Left ventricle myocardium inferior (tissue), 1 donor: ENCODE results near the gene RTKN. TPM values are rescaled to one million over a fixed set of nuclear protein-coding genes. Genes with fewer than 3 reads are reported as not detected.

Experiments
- DNase-seq: peaks from one replicate; pipeline ENCODE4 v3.0.0-alpha.2; 2020
- H3K27ac ChIP-seq: fragments of 200-600 bp; replicated peaks from 2 replicates; pipeline ENCODE4 v1.8.0; 2021
- H3K27me3 ChIP-seq: fragments of 200-600 bp; 2 replicates; pipeline ENCODE4 v1.8.0; 2021; ENCODE audit warnings: low read depth
- H3K36me3 ChIP-seq: fragments of 200-600 bp; 2 replicates; pipeline ENCODE4 v1.8.0; 2021
- H3K4me1 ChIP-seq: fragments of 200-600 bp; 2 replicates; pipeline ENCODE4 v1.8.0; 2021
- H3K4me3 ChIP-seq: fragments of 200-600 bp; 2 replicates; pipeline ENCODE4 v1.8.0; 2021; ENCODE audit warnings: mild to moderate bottlenecking, moderate library complexity
- H3K9me3 ChIP-seq: fragments of 200-600 bp; replicated peaks from 2 replicates; pipeline ENCODE4 v1.8.0; 2021
- CTCF ChIP-seq: fragments of 200-600 bp; IDR thresholded peaks from 2 replicates; pipeline ENCODE4 v1.8.0; 2021; ENCODE audit warnings: antibody characterized with exemption, mild to moderate bottlenecking, borderline replicate concordance
- intact Hi-C: fragments of 100-400 bp; cut with micrococcal nuclease; formaldehyde crosslinking; loops from one replicate; pipeline ENCODE4 v1.11.0; 2022
- total RNA-seq: library from RNA; stranded (reverse); fragmentation: NEBNext Ultra II Directional; extraction: Animal tissue kit (Norgen Biotek cat#: 25700); gene quantifications from one replicate; pipeline ENCODE4 v1.2.1, GENCODE V29; 2021
- donor health status: DM: no; HTN: yes; CAD: no; lungs with severe emphysema.

The RTKN gene
- total RNA-seq, 1 donor from 2014 or later, result 14.0 TPM

- H3K9me3 ChIP-seq, result no peaks in the 10 kb centered on the region
- H3K36me3 ChIP-seq, result no peaks in the 10 kb centered on the region
- no peak for DNase-seq
- H3K27ac ChIP-seq, result peak overlapping the region; percentile 64
- no peak for TF ChIP-seq CTCF
- no peak overlapping the region for H3K4me3 ChIP-seq
- intact Hi-C loops, result no loop called here
- H3K4me1 ChIP-seq, result peaks cover 98% of the 10 kb centered on the region
- no peaks in the 10 kb centered on the region for H3K27me3 ChIP-seq
Observed at GRCh38 chr2:74385396-74385795, 56.3 kb downstream of the RTKN start.

GRCh38 chr2:74384051-74384450, 57.7 kb downstream of the RTKN start:
- TF ChIP-seq CTCF, result no peak
- H3K9me3 ChIP-seq, result no peaks in the 10 kb centered on the region
- H3K4me3 ChIP-seq, result no peak overlapping the region
- H3K27ac ChIP-seq, result peak overlapping the region; percentile 64
- no peak for DNase-seq
- peaks cover 98% of the 10 kb centered on the region for H3K4me1 ChIP-seq
- no peaks in the 10 kb centered on the region for H3K36me3 ChIP-seq
- intact Hi-C loops, result no loop called here
- H3K27me3 ChIP-seq, result no peaks in the 10 kb centered on the region

GRCh38 chr2:74383254-74383653, 58.5 kb downstream of the RTKN start:
- intact Hi-C loops, result no loop called here

GRCh38 chr2:74381751-74382150, 60.0 kb downstream of the RTKN start:
- Histone ChIP-seq H3K27me3 (no peaks in the 10 kb centered on the region), H3K4me1 (peaks cover 85% of the 10 kb centered on the region), H3K27ac (peak overlapping the region; percentile 64), H3K36me3 (peaks cover 14% of the 10 kb centered on the region), H3K9me3 (no peaks in the 10 kb centered on the region), H3K4me3 (no peak overlapping the region)
- TF ChIP-seq CTCF, result no peak
- intact Hi-C loops, result no loop called here
- no peak for DNase-seq

More at GRCh38 chr2:74383254-74383653, 58.5 kb downstream of the RTKN start:
- DNase-seq, result no peak
- Histone ChIP-seq H3K36me3 (no peaks in the 10 kb centered on the region), H3K4me3 (no peak overlapping the region), H3K27me3 (no peaks in the 10 kb centered on the region), H3K4me1 (peaks cover 97% of the 10 kb centered on the region), H3K27ac (peak overlapping the region; percentile 64), H3K9me3 (no peaks in the 10 kb centered on the region)
- TF ChIP-seq CTCF, result no peak

GRCh38 chr2:74379851-74380789, 61.6 kb downstream of the RTKN start, which contains the start of gene DCTN1:
Gene DCTN1, minus strand, starts transcription at chr2:74380311. Its CDS starts 274 bp downstream, at chr2:74380037.
- intact Hi-C loops, result no loop called here
- peaks cover 80% of the 10 kb centered on the region for H3K4me1 ChIP-seq
- H3K27ac ChIP-seq, result peak within 1 kb of the TSS; percentile 81
- H3K4me3 ChIP-seq, result peak within 1 kb of the TSS; percentile 64
- no peaks in the 10 kb centered on the region for H3K9me3 ChIP-seq
- peak; percentile 45 for DNase-seq
- TF ChIP-seq CTCF, result no peak
- H3K27me3 ChIP-seq, result no peaks in the 10 kb centered on the region
- H3K36me3 ChIP-seq, result peaks cover 26% of the 10 kb centered on the region
